Endothelial cell (in vitro differentiated cells): ENCODE results near the gene PRRX2. TPM values are rescaled to one million over a fixed set of nuclear protein-coding genes. Genes with fewer than 3 reads are reported as not detected.

ENCODE experiments used
- DNase-seq: peaks from one replicate; pipeline ENCODE4 v3.0.0; 2021; ENCODE audit warnings: low spot score
- H3K27ac Mint-ChIP-seq: one replicate; pipeline ENCODE4 v1.8.0; 2021; ENCODE audit warnings: mixed read lengths, inconsistent platforms; ENCODE audit not compliant: unreplicated experiment
- H3K27me3 Mint-ChIP-seq: one replicate; pipeline ENCODE4 v1.8.0; 2021; ENCODE audit warnings: mild to moderate bottlenecking, moderate library complexity, mixed read lengths, inconsistent platforms; ENCODE audit not compliant: unreplicated experiment
- H3K36me3 Mint-ChIP-seq: one replicate; pipeline ENCODE4 v1.8.0; 2021; ENCODE audit warnings: mild to moderate bottlenecking, low read depth, mixed read lengths, inconsistent platforms; ENCODE audit not compliant: unreplicated experiment
- H3K4me1 Mint-ChIP-seq: one replicate; pipeline ENCODE4 v1.8.0; 2021; ENCODE audit warnings: mild to moderate bottlenecking, mixed read lengths, inconsistent platforms; ENCODE audit not compliant: unreplicated experiment
- H3K4me3 Mint-ChIP-seq: one replicate; pipeline ENCODE4 v1.8.0; 2021; ENCODE audit warnings: mild to moderate bottlenecking, mixed read lengths, inconsistent platforms; ENCODE audit not compliant: unreplicated experiment
- H3K9me3 Mint-ChIP-seq: one replicate; pipeline ENCODE4 v1.8.0; 2021; ENCODE audit warnings: mixed read lengths, inconsistent platforms; ENCODE audit not compliant: unreplicated experiment
- total RNA-seq: library from RNA; stranded (reverse); fragmentation: NEBNext Ultra II Directional; extraction: Animal tissue kit (Norgen Biotek cat#: 25700); gene quantifications from one replicate; pipeline ENCODE4 v1.2.1, GENCODE V29; 2021; ENCODE audit not compliant: unreplicated experiment
- TF ChIP-seq, protein P1 (sequence below): fragments of 200-600 bp; sonication (generic); IDR thresholded peaks from one replicate; pipeline ENCODE4 v1.5.0; 2021; ENCODE audit warnings: antibody characterized with exemption; ENCODE audit not compliant: unreplicated experiment

The PRRX2 gene
- total RNA-seq, 1 donor from 2014 or later = 0.21 TPM

DNA sequence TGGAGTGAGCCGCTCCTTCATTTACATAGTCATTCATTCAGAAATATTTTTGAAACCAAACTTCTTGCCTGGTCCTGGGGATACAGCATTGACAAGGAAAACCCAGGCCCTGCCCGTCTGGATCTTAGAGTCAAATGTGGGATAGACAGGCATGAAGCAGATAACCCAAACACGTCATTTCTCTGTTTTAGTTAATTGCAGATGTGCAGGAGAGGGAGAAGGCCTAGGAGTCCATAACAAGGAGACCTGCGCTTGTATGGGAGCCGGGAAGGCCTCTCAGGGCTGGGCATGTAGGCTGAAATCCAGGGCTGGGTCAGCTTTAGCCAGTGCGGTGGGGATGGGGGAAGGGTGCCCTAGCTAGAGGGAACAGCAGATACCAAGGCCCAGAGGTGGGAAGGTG, 43.3 kb downstream of the PRRX2 start:
- Mint-ChIP-seq H3K27me3 (peaks cover 3% of the 10 kb centered on the region), H3K4me3 (no peak overlapping the region), H3K27ac (no peak overlapping the region), H3K4me1 (peaks cover 7% of the 10 kb centered on the region), H3K36me3 (no peaks in the 10 kb centered on the region), H3K9me3 (no peaks in the 10 kb centered on the region)
- DNase-seq = no peak
- TF ChIP-seq, protein P1, sequence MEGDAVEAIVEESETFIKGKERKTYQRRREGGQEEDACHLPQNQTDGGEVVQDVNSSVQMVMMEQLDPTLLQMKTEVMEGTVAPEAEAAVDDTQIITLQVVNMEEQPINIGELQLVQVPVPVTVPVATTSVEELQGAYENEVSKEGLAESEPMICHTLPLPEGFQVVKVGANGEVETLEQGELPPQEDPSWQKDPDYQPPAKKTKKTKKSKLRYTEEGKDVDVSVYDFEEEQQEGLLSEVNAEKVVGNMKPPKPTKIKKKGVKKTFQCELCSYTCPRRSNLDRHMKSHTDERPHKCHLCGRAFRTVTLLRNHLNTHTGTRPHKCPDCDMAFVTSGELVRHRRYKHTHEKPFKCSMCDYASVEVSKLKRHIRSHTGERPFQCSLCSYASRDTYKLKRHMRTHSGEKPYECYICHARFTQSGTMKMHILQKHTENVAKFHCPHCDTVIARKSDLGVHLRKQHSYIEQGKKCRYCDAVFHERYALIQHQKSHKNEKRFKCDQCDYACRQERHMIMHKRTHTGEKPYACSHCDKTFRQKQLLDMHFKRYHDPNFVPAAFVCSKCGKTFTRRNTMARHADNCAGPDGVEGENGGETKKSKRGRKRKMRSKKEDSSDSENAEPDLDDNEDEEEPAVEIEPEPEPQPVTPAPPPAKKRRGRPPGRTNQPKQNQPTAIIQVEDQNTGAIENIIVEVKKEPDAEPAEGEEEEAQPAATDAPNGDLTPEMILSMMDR = no peak

GRCh38 chr9:129709438-129710168, 44.2 kb downstream of the PRRX2 start:
- no peak overlapping the region for H3K27ac Mint-ChIP-seq
- H3K27me3 Mint-ChIP-seq = peaks cover 3% of the 10 kb centered on the region
- H3K9me3 Mint-ChIP-seq = no peaks in the 10 kb centered on the region
- DNase-seq = no peak
- H3K36me3 Mint-ChIP-seq = no peaks in the 10 kb centered on the region
- TF ChIP-seq, protein P1 = no peak
- H3K4me3 Mint-ChIP-seq = no peak overlapping the region
- H3K4me1 Mint-ChIP-seq = peaks cover 4% of the 10 kb centered on the region

DNA sequence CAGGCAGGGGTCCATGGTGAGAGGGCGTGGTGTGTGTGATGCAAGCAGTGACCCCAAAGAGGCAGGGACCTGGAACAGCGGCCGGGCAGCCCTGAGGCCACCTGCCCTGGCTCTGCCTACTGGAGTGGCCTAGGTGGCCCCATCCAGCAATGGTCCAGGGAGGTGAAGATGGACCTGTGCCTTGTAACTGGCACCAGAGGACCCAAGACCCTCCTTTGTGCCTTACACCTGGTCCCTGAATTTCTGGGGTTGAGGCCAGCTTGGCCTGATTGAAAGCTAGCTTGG, 44.7 kb downstream of the PRRX2 start:
- no peak overlapping the region for H3K27ac Mint-ChIP-seq
- no peaks in the 10 kb centered on the region for H3K9me3 Mint-ChIP-seq
- H3K27me3 Mint-ChIP-seq = peaks cover 3% of the 10 kb centered on the region
- H3K4me1 Mint-ChIP-seq = peaks cover 4% of the 10 kb centered on the region
- TF ChIP-seq, protein P1 = no peak
- no peaks in the 10 kb centered on the region for H3K36me3 Mint-ChIP-seq
- no peak overlapping the region for H3K4me3 Mint-ChIP-seq
- DNase-seq = no peak

DNA sequence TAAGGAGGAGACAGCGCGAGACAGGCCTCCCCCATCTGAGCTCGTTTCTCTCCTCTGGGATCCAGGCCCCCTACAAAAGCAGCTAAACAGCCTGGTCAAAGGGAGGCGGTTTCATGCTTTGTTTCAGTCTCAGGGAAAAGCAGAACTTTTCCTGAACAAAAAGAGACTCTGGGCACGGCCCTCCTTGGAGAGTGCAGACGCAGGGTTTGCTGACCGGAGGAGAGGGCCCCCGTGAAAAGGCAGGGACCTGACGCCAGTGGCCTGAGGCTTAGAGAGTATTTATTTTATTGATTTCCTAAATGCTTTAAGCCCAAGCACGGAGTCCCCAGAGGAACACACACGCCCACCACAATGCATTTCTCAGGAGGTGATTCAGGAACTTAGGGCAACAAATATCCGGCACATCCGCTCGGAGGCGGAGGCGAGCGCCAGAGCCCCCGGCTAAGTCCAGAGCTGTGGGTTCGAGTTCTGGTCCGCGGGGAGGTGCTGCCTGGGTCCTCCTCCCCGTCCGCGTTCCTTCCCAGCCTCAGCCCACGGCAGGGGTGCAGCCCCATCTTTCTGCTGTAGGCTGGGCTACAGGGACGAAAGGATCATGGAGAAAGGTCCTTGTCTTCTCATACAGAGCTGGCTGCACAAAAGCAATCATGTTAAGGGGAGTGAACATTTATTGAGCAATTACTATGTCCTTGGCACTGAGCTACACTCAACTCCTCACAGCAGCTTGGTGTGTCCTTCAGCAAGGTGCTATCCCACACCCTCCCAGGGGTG, 47.4 kb downstream of the PRRX2 start:
- TF ChIP-seq, protein P1 = no peak
- Mint-ChIP-seq H3K36me3 (no peaks in the 10 kb centered on the region), H3K27ac (no peak overlapping the region), H3K4me1 (peaks cover 4% of the 10 kb centered on the region), H3K27me3 (no peaks in the 10 kb centered on the region), H3K9me3 (no peaks in the 10 kb centered on the region), H3K4me3 (no peak overlapping the region)
- DNase-seq = no peak

DNA sequence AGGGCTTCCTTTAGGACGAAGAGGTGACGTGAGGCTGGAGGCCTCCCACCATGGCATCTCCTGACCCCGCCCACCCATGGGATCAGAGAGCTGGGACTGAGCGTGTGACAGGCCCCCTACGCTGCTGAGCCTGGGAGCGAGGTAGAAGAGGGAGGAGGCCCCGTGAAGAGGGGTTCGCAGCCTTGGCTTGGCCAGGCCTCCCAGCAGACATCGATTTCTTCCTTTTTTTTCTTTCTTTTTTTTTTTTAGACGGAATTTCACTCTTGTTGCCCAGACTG, 47.9 kb downstream of the PRRX2 start:
- Mint-ChIP-seq H3K4me3 (no peak overlapping the region), H3K9me3 (no peaks in the 10 kb centered on the region), H3K27ac (no peak overlapping the region), H3K27me3 (no peaks in the 10 kb centered on the region), H3K4me1 (peaks cover 4% of the 10 kb centered on the region), H3K36me3 (no peaks in the 10 kb centered on the region)
- TF ChIP-seq, protein P1 = no peak
- DNase-seq = no peak
